ENCODE data around the gene ERVFRD-1. TPM values are rescaled to one million over a fixed set of nuclear protein-coding genes. Genes with fewer than 3 reads are reported as not detected.
A peak's percentile ranks its signal among the peaks of the same experiment; 100 is the strongest.
"Not testable (repeated sequence)": the region's sequence is repeated elsewhere in the genome, so short reads cannot be mapped to it uniquely, and the experiment has no call there.

ERVFRD-1 gene
- polyA plus RNA-seq, 2 donors = 0.02 to 0.06 TPM

DNA sequence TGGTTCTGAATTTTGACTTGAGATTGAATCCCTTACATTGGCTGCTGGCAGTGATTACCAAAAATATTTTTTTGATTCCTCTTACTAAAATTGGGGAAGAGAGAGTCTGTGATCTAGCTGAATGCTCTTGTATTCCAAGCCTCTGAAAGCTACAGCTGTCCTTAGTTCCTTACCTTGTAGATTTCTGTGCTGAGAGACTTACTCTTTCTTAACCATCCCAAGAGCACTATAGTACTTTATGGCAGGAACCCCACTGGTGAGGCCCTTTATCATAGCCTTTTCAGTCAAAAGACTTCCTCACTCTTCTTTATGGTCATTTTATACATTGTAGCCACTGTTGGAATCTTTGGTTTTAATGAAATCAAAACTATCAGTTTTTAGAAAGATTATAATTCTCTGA is 19.1 kb upstream of the ERVFRD-1 start:
- H3K4me3 ChIP-seq (ENCODE audit: low read depth in 1 of 2, low read length in 2 of 2) = no peak overlapping the region
- peaks cover 0 to 3% of the 10 kb centered on the region in 2 donors for H3K4me1 ChIP-seq (ENCODE audit: control insufficient read depth in 2 of 2, insufficient read depth in 2 of 2, low read length in 1 of 2)
- H3K9me3 ChIP-seq (ENCODE audit: control insufficient read depth in 2 of 2, insufficient read depth in 1 of 2, low read depth in 1 of 2, low read length in 1 of 2) = no peaks in the 10 kb centered on the region
- H3K36me3 ChIP-seq (ENCODE audit: control insufficient read depth in 2 of 2, insufficient read depth in 2 of 2, low read length in 1 of 2) = peaks cover 0 to 11% of the 10 kb centered on the region in 2 donors
- no peak overlapping the region for H3K27ac ChIP-seq (ENCODE audit: low read depth in 2 of 2, low read length in 1 of 2)
- no peaks in the 10 kb centered on the region for H3K27me3 ChIP-seq (ENCODE audit: control insufficient read depth in 1 of 2, insufficient read depth in 2 of 2, low read length in 2 of 2)

DNA sequence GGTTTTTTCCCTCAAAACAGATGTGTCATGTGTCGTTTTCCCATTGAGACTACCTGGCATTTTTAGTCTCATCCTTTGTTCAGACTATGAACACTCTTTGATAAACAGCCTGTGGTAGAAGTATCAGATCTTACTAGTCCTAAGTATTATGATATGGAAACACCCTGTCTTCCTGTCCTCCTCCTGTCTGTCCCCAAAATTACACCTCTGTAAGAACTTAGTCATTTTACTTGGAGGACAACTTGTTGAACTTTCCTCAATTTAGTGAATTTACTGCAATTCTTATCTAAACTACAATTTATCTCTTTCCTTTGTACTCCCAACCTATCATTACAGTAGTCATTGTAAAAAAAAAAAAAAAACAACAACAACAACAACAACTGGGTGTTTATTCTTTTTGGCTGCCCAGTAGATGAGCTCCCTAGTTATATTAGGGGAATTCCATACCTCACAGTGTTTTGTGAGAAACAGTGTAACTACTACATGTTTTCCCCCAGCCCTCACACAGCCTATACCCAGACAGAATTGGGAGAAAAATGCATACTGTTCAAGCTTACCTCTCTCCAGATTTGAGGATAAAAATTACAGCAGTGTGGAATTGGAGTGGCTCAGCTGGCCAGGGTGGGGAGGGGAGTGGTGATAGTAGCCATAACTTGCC is 18.5 kb upstream of the ERVFRD-1 start:
- Histone ChIP-seq H3K27ac (ENCODE audit: low read depth in 2 of 2, low read length in 1 of 2) (no peak overlapping the region), H3K9me3 (ENCODE audit: control insufficient read depth in 2 of 2, insufficient read depth in 1 of 2, low read depth in 1 of 2, low read length in 1 of 2) (no peaks in the 10 kb centered on the region), H3K4me3 (ENCODE audit: low read depth in 1 of 2, low read length in 2 of 2) (no peak overlapping the region), H3K4me1 (ENCODE audit: control insufficient read depth in 2 of 2, insufficient read depth in 2 of 2, low read length in 1 of 2) (no peaks in the 10 kb centered on the region), H3K36me3 (ENCODE audit: control insufficient read depth in 2 of 2, insufficient read depth in 2 of 2, low read length in 1 of 2) (peaks cover 0 to 7% of the 10 kb centered on the region in 2 donors), H3K27me3 (ENCODE audit: control insufficient read depth in 1 of 2, insufficient read depth in 2 of 2, low read length in 2 of 2) (no peaks in the 10 kb centered on the region)
- WGBS, 2 donors = 47 to 63% methylated on average over 1 of the region's 1 CpG

DNA sequence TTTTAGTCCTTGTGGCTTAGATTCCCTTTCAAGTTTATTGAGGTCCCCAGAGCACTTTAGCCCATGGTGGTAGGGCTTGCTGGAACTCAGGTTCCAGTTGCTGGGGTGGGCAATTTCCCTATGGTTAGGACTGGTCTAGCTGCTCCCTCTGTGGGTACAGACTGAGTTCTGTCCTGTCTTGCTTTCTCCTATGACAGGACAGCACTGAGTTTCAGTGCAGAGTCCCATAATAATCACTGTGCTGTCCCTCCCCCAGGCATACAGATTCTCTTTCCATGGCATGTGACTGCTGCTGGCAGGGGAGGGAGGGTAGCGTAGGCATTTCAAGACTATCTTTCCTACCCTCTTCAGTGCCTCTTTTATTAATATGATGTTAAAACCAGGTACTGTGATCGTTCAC is 17.1 kb upstream of the ERVFRD-1 start:
- WGBS, 2 donors = 96 to 100% methylated on average over 2 of the region's 2 CpGs
- no peak overlapping the region for H3K4me3 ChIP-seq (ENCODE audit: low read depth in 1 of 2, low read length in 2 of 2)
- H3K27ac ChIP-seq (ENCODE audit: low read depth in 2 of 2, low read length in 1 of 2) = no peak overlapping the region
- H3K4me1 ChIP-seq (ENCODE audit: control insufficient read depth in 2 of 2, insufficient read depth in 2 of 2, low read length in 1 of 2) = no peaks in the 10 kb centered on the region
- H3K36me3 ChIP-seq (ENCODE audit: control insufficient read depth in 2 of 2, insufficient read depth in 2 of 2, low read length in 1 of 2) = peaks cover 0 to 4% of the 10 kb centered on the region in 2 donors
- no peaks in the 10 kb centered on the region for H3K9me3 ChIP-seq (ENCODE audit: control insufficient read depth in 2 of 2, insufficient read depth in 1 of 2, low read depth in 1 of 2, low read length in 1 of 2)
- H3K27me3 ChIP-seq (ENCODE audit: control insufficient read depth in 1 of 2, insufficient read depth in 2 of 2, low read length in 2 of 2) = no peaks in the 10 kb centered on the region

DNA sequence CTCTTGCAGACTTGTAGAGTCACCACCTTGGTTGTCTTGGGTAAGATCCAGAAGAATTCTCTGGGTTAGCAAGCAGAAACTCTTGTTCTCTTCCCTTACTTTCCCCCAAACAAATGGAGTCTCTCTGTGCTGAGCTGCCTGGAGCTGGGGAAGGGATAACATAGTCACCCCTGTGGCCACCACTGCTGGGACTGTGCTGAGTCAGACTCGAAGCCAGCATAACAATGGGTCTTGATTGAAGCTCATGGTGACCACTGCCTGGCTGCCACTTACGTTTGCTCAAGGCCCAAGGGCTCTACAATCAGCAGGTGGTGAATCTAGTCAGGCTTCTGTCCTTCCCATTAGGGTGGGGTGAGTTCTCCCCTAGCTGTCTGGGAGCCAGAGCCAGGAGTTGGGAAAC is 15.4 kb upstream of the ERVFRD-1 start:
- no peak overlapping the region for H3K4me3 ChIP-seq (ENCODE audit: low read depth in 1 of 2, low read length in 2 of 2)
- WGBS, 2 donors = 67 to 74% methylated on average over 2 of the region's 2 CpGs
- H3K4me1 ChIP-seq (ENCODE audit: control insufficient read depth in 2 of 2, insufficient read depth in 2 of 2, low read length in 1 of 2) = no peaks in the 10 kb centered on the region
- no peaks in the 10 kb centered on the region for H3K27me3 ChIP-seq (ENCODE audit: control insufficient read depth in 1 of 2, insufficient read depth in 2 of 2, low read length in 2 of 2)
- H3K9me3 ChIP-seq (ENCODE audit: control insufficient read depth in 2 of 2, insufficient read depth in 1 of 2, low read depth in 1 of 2, low read length in 1 of 2) = no peaks in the 10 kb centered on the region
- no peak overlapping the region for H3K27ac ChIP-seq (ENCODE audit: low read depth in 2 of 2, low read length in 1 of 2)
- H3K36me3 ChIP-seq (ENCODE audit: control insufficient read depth in 2 of 2, insufficient read depth in 2 of 2, low read length in 1 of 2) = peaks cover 0 to 4% of the 10 kb centered on the region in 2 donors

DNA sequence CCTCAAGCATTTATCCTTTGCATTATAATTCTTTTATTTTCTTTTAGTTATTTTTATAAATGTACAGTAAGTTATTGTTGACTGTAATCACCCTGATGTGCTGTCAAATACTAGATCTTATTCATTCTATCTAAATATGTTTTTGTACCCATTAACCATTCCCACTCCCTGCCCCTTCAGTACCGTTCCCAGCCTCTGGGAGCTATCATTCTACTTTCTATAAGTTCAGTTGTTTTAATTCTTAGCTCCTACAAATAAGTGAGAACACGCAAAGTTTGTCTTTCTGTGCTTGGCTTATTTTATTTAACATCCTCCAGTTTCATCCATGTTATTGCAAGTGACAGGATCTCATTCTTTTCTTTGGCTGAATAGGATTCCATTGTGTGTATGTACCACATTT is 12.5 kb upstream of the ERVFRD-1 start:
- no peak overlapping the region for H3K27ac ChIP-seq (ENCODE audit: low read depth in 2 of 2, low read length in 1 of 2)
- WGBS, 2 donors = 92 to 96% methylated on average over 2 of the region's 2 CpGs
- H3K36me3 ChIP-seq (ENCODE audit: control insufficient read depth in 2 of 2, insufficient read depth in 2 of 2, low read length in 1 of 2) = peaks cover 0 to 4% of the 10 kb centered on the region in 2 donors
- H3K27me3 ChIP-seq (ENCODE audit: control insufficient read depth in 1 of 2, insufficient read depth in 2 of 2, low read length in 2 of 2) = no peaks in the 10 kb centered on the region
- H3K4me1 ChIP-seq (ENCODE audit: control insufficient read depth in 2 of 2, insufficient read depth in 2 of 2, low read length in 1 of 2) = no peaks in the 10 kb centered on the region
- H3K4me3 ChIP-seq (ENCODE audit: low read depth in 1 of 2, low read length in 2 of 2) = no peak overlapping the region
- H3K9me3 ChIP-seq (ENCODE audit: control insufficient read depth in 2 of 2, insufficient read depth in 1 of 2, low read depth in 1 of 2, low read length in 1 of 2) = no peaks in the 10 kb centered on the region

DNA sequence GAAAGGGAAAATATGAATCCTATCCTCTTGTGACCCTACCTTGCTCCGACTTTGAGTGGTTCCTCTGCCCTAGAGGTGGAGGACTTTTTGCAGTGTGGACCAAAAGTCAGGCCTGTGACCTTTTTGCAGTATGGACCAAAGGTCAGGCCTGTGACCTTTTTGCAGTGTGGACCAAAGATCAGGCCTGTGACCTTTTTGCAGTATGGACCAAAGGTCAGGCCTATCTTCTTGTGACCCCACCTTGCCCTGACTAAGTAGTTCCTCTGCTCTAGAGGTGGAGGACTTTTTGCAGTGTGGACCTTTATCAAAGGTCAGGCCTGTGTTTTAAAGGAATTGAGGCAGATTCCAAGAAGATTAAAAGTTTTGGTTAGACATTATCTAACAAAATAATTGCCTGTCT is 10.9 kb upstream of the ERVFRD-1 start:
- no peak overlapping the region for H3K27ac ChIP-seq (ENCODE audit: low read depth in 2 of 2, low read length in 1 of 2)
- WGBS, 2 donors = 79 to 83% methylated on average over 1 of the region's 1 CpG
- H3K4me3 ChIP-seq (ENCODE audit: low read depth in 1 of 2, low read length in 2 of 2) = no peak overlapping the region
- no peaks in the 10 kb centered on the region for H3K36me3 ChIP-seq (ENCODE audit: control insufficient read depth in 2 of 2, insufficient read depth in 2 of 2, low read length in 1 of 2)
- H3K9me3 ChIP-seq (ENCODE audit: control insufficient read depth in 2 of 2, insufficient read depth in 1 of 2, low read depth in 1 of 2, low read length in 1 of 2) = no peaks in the 10 kb centered on the region
- no peaks in the 10 kb centered on the region for H3K4me1 ChIP-seq (ENCODE audit: control insufficient read depth in 2 of 2, insufficient read depth in 2 of 2, low read length in 1 of 2)
- H3K27me3 ChIP-seq (ENCODE audit: control insufficient read depth in 1 of 2, insufficient read depth in 2 of 2, low read length in 2 of 2) = no peaks in the 10 kb centered on the region

DNA sequence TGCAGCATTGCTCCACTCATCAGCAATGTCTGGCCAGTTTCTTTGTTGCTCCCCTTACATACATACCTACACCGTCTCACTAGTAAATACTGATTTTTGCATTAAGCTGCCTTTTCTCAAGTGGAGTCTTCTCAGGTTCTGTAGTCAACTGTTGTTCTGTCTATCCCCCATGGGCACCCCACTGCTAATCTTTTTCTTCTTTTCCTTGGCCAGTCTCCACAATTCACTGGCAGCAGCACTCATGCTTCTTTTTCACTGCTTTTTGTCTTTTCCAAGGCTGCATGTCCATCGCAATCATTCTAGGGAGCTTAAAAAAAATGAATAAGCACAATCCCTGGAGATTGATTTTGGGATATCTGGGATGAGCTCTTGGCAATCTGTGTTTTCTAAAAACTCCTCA is 10.3 kb upstream of the ERVFRD-1 start:
- Histone ChIP-seq H3K9me3 (ENCODE audit: control insufficient read depth in 2 of 2, insufficient read depth in 1 of 2, low read depth in 1 of 2, low read length in 1 of 2) (no peaks in the 10 kb centered on the region), H3K27ac (ENCODE audit: low read depth in 2 of 2, low read length in 1 of 2) (no peak overlapping the region), H3K27me3 (ENCODE audit: control insufficient read depth in 1 of 2, insufficient read depth in 2 of 2, low read length in 2 of 2) (no peaks in the 10 kb centered on the region), H3K36me3 (ENCODE audit: control insufficient read depth in 2 of 2, insufficient read depth in 2 of 2, low read length in 1 of 2) (no peaks in the 10 kb centered on the region), H3K4me3 (ENCODE audit: low read depth in 1 of 2, low read length in 2 of 2) (no peak overlapping the region), H3K4me1 (ENCODE audit: control insufficient read depth in 2 of 2, insufficient read depth in 2 of 2, low read length in 1 of 2) (no peaks in the 10 kb centered on the region)
- 69 to 71% methylated on average over 2 of the region's 2 CpGs for WGBS, 2 donors

DNA sequence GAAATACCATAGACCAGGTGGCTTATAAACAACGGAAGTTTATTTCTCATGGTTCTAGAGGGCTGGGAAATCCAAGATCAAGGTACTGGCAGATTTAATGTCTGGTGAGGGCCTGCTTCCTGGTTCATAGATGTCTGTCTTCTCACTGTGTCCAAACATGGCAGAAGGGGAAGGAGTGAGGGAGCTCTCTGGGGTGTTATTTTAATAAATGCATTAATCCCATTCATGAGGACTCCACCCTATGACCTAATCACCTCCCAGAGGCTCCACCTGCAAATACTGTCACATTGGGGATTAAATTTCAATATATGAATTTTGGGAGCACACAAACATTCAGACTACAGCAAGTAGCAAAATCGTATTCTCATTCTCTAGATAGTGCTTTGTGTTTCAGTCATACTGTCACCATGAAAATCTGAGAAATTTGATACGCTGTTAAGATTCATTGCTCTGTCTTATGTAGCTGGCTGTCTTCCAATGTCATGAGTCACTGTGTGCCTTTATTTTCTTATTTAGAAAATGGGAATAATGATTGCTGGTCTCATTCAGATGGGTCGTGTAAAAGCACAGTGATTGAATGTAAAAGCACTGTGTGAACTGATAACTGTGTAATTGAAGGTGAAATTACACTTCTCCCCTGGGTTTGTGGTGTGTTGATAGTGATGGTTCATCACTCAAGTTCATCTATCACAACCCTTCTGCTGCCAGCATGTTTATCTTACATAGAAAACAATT is 8.9 kb upstream of the ERVFRD-1 start:
- Histone ChIP-seq H3K27ac (ENCODE audit: low read depth in 2 of 2, low read length in 1 of 2) (no peak overlapping the region), H3K36me3 (ENCODE audit: control insufficient read depth in 2 of 2, insufficient read depth in 2 of 2, low read length in 1 of 2) (no peaks in the 10 kb centered on the region), H3K4me1 (ENCODE audit: control insufficient read depth in 2 of 2, insufficient read depth in 2 of 2, low read length in 1 of 2) (no peaks in the 10 kb centered on the region), H3K27me3 (ENCODE audit: control insufficient read depth in 1 of 2, insufficient read depth in 2 of 2, low read length in 2 of 2) (no peaks in the 10 kb centered on the region), H3K9me3 (ENCODE audit: control insufficient read depth in 2 of 2, insufficient read depth in 1 of 2, low read depth in 1 of 2, low read length in 1 of 2) (no peaks in the 10 kb centered on the region), H3K4me3 (ENCODE audit: low read depth in 1 of 2, low read length in 2 of 2) (no peak overlapping the region)
- 44% methylated on average over 4 of the region's 4 CpGs for WGBS, 2 donors

DNA sequence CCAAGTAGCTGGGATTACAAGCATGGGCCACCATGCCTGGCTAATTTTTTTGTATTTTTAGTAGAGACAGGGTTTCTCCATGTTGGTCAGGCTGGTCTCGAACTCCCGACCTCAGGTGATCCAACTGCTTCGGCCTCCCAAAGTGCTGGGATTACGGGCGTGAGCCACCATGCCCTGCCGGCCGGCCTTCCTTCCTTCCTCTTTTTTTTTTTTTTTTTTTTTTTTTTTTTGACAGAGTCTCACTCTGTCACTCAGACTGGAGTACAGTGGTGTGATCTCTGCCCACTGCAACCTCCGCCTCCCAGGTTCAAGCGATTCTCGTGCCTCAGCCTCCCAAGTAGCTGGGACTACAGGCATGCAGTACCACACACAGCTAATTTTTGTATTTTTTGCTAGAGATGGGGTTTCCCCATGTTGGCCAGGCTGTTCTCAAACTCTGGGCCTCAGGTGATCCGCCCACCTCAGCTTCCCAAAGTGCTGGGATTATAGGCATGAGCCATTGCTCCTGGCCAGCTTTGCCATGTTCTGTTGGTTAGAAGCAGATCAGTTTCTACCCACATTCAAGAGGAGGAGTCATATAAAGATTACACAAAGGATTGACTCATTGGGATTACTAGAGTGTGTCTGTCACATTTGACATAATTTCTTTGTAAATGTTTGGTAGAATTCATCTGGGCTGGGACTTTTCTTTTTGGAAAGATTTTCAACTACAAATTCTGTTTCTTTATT is 4.4 kb upstream of the ERVFRD-1 start:
- 87 to 88% methylated on average over 11 of the region's 11 CpGs for WGBS, 2 donors
- peak overlapping the region in 1 of 2 donors; percentile 0 for H3K27ac ChIP-seq (ENCODE audit: low read depth in 2 of 2, low read length in 1 of 2)
- H3K4me1 ChIP-seq (ENCODE audit: control insufficient read depth in 2 of 2, insufficient read depth in 2 of 2, low read length in 1 of 2); H3K4me3 ChIP-seq (ENCODE audit: low read depth in 1 of 2, low read length in 2 of 2); H3K27me3 ChIP-seq (ENCODE audit: control insufficient read depth in 1 of 2, insufficient read depth in 2 of 2, low read length in 2 of 2); H3K36me3 ChIP-seq (ENCODE audit: control insufficient read depth in 2 of 2, insufficient read depth in 2 of 2, low read length in 1 of 2); H3K9me3 ChIP-seq (ENCODE audit: control insufficient read depth in 2 of 2, insufficient read depth in 1 of 2, low read depth in 1 of 2, low read length in 1 of 2): not testable (repeated sequence)

All from esophagus (tissue), 2 donors.